ENCODE measurements around the gene AMMECR1L. TPM values are rescaled to one million over a fixed set of nuclear protein-coding genes. Genes with fewer than 3 reads are reported as not detected.

AMMECR1L gene
- total and polyA plus RNA-seq, 11 donors = 4.0 to 12.7 (median 10.2) TPM

DNA sequence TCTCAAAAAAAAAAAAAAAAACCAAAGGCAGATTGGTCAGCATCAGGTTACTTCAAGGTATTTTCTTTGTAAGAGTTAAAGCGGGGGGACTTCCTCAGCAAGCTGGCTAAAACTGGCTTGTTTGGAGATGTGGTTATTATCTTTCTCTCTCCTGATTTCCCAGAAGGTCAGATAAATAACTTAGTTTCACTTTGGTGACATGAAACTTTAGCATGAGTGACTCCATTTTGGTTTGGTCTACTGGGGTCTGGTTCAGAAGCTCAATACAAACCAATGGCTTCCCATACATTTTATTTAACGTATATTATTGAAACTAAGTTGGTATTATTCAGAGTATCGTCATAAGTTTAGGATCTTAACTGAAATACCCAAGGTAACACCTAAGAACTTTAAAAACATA, 41.6 kb upstream of the AMMECR1L start:
- H3K36me3 ChIP-seq = no peaks in the 10 kb centered on the region
- DNase-seq (no peak), ATAC-seq (no peak)
- TF ChIP-seq, protein P1, sequence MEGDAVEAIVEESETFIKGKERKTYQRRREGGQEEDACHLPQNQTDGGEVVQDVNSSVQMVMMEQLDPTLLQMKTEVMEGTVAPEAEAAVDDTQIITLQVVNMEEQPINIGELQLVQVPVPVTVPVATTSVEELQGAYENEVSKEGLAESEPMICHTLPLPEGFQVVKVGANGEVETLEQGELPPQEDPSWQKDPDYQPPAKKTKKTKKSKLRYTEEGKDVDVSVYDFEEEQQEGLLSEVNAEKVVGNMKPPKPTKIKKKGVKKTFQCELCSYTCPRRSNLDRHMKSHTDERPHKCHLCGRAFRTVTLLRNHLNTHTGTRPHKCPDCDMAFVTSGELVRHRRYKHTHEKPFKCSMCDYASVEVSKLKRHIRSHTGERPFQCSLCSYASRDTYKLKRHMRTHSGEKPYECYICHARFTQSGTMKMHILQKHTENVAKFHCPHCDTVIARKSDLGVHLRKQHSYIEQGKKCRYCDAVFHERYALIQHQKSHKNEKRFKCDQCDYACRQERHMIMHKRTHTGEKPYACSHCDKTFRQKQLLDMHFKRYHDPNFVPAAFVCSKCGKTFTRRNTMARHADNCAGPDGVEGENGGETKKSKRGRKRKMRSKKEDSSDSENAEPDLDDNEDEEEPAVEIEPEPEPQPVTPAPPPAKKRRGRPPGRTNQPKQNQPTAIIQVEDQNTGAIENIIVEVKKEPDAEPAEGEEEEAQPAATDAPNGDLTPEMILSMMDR (IDR thresholded peaks at IDR 0.05) = no peak
- no peak for TF ChIP-seq POLR2A (IDR thresholded peaks at IDR 0.05)
- intact Hi-C loops (cut with DNase I) = no loop called here
- no peak overlapping the region for H3K27ac ChIP-seq
- H3K4me3 ChIP-seq = no peak overlapping the region
- no peaks in the 10 kb centered on the region for H3K27me3 ChIP-seq
- no peaks in the 10 kb centered on the region for H3K4me1 ChIP-seq
- 90 to 95% (median 92%) methylated on average over 3 of the region's 3 CpGs for WGBS, 4 donors
- no peaks in the 10 kb centered on the region for H3K9me3 ChIP-seq

DNA sequence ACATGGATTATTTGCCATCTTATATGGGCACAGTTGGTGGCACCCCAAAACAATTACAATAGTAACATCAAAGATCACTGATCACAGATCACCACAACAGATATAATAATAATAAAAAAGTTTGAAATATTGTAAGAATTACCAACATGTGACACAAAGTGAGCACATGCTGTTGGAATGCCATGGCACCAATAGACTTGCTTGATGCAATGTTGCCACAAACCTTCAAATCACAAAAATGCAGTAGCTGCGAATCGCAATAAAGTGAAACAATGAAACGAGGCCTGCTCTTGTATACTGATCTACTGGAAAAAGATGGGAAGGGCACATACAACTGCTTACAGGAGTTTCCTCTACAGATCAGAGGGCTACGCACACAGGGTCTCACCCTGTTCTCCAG, 32.2 kb upstream of the AMMECR1L start:
- H3K4me3 ChIP-seq = no peak overlapping the region
- WGBS, 4 donors = 92 to 99% (median 94%) methylated on average over 4 of the region's 4 CpGs
- H3K27ac ChIP-seq = no peak overlapping the region
- ATAC-seq = no peak
- TF ChIP-seq, protein P1 (IDR thresholded peaks at IDR 0.05) = no peak
- no peak for TF ChIP-seq POLR2A (IDR thresholded peaks at IDR 0.05)
- intact Hi-C loops (cut with DNase I) = no loop called here
- H3K27me3 ChIP-seq = no peaks in the 10 kb centered on the region
- no peaks in the 10 kb centered on the region for H3K36me3 ChIP-seq
- no peaks in the 10 kb centered on the region for H3K4me1 ChIP-seq
- no peak for DNase-seq
- peaks cover 0 to 5% (median 0%) of the 10 kb centered on the region in 12 donors for H3K9me3 ChIP-seq

DNA sequence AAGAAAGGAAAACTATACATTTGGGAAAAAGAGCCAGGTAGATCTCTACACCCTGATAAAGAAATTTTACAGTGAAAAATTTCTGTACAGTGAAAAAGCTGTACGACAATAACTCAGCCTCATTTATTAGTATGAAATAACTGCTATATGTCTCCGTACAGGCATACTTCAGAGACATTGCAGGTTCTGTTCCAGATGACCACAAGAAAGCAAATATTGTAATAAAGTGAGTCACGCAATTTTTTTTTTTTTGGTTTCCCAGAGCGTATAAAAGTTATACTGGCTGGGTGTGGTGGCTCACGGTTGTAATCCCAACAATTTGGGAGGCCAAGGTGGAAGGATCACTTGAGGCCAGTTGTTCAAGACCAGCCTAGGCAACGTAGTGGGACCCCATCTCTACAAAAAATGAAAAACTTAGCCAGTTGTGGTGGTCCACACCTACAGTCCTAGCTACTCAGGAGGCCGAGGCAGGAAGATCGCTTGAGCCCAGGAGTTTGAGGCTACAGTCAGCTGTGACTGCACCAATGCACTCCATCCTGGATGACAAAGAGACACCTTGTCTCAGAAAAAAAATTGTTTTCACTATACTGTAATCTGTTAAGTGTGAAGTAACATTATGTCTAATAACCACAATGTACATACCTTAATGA, 28.2 kb upstream of the AMMECR1L start:
- H3K27ac ChIP-seq = no peak overlapping the region
- TF ChIP-seq, protein P1 (IDR thresholded peaks at IDR 0.05) = no peak
- no peak for TF ChIP-seq POLR2A (IDR thresholded peaks at IDR 0.05)
- ATAC-seq (no peak), DNase-seq (no peak)
- WGBS, 4 donors = 90 to 94% (median 92%) methylated on average over 8 of the region's 8 CpGs
- no peak overlapping the region for H3K4me3 ChIP-seq
- no peaks in the 10 kb centered on the region for H3K27me3 ChIP-seq
- H3K4me1 ChIP-seq = no peaks in the 10 kb centered on the region
- no peaks in the 10 kb centered on the region for H3K36me3 ChIP-seq
- intact Hi-C loops (cut with DNase I) = no loop called here
- peaks cover 0 to 5% (median 0%) of the 10 kb centered on the region in 12 donors for H3K9me3 ChIP-seq

DNA sequence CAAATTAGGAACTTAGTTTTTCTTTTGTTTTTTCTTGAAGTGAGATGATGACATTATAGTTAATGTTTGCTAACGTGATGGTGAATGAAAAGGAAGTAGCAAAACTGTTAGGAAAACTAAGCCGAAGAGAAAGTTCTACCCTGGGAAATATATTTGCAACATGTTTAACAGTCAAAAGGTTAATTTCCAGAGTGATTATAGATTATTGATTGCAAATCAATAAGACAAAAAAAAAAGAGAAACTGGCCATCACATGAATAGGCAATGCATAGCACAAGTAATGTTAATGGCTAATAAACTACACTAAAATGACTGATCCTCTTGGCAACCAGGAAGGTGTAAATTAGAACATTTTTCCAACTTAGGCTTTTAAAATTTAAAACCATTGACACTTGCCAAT, 26.0 kb upstream of the AMMECR1L start:
- no peaks in the 10 kb centered on the region for H3K27me3 ChIP-seq
- no peaks in the 10 kb centered on the region for H3K4me1 ChIP-seq
- WGBS, 4 donors = 65 to 78% (median 68%) methylated on average over 2 of the region's 2 CpGs
- intact Hi-C loops (cut with DNase I) = no loop called here
- peaks cover 0 to 2% (median 0%) of the 10 kb centered on the region in 12 donors for H3K9me3 ChIP-seq
- TF ChIP-seq, protein P1 (IDR thresholded peaks at IDR 0.05) = no peak
- no peak for TF ChIP-seq POLR2A (IDR thresholded peaks at IDR 0.05)
- no peak overlapping the region for H3K27ac ChIP-seq
- no peak overlapping the region for H3K4me3 ChIP-seq
- ATAC-seq = no peak
- H3K36me3 ChIP-seq = no peaks in the 10 kb centered on the region
- DNase-seq = no peak
